ENCODE data around the gene RAB4A.

GRCh38 chr1:229287267-229287666, 16.4 kb downstream of the RAB4A start:
- no peak for TF ChIP-seq CTCF (IDR thresholded peaks at IDR 0.05)
- TF ChIP-seq, protein P1, sequence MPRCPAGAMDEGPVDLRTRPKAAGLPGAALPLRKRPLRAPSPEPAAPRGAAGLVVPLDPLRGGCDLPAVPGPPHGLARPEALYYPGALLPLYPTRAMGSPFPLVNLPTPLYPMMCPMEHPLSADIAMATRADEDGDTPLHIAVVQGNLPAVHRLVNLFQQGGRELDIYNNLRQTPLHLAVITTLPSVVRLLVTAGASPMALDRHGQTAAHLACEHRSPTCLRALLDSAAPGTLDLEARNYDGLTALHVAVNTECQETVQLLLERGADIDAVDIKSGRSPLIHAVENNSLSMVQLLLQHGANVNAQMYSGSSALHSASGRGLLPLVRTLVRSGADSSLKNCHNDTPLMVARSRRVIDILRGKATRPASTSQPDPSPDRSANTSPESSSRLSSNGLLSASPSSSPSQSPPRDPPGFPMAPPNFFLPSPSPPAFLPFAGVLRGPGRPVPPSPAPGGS (IDR thresholded peaks at IDR 0.05): no peak
- TF ChIP-seq MAZ (IDR thresholded peaks at IDR 0.05; ENCODE audit: borderline replicate concordance, low read depth, low read length): no peak
- no peak for TF ChIP-seq HDAC2 (IDR thresholded peaks at IDR 0.05)

Measured in A549 (cell line).